ENCODE results near the gene WFDC2. TPM values are rescaled to one million over a fixed set of nuclear protein-coding genes. Genes with fewer than 3 reads are reported as not detected.

The WFDC2 gene
- polyA plus RNA-seq, 4 donors, result 1.8 to 7.8 (median 3.9) TPM

DNA sequence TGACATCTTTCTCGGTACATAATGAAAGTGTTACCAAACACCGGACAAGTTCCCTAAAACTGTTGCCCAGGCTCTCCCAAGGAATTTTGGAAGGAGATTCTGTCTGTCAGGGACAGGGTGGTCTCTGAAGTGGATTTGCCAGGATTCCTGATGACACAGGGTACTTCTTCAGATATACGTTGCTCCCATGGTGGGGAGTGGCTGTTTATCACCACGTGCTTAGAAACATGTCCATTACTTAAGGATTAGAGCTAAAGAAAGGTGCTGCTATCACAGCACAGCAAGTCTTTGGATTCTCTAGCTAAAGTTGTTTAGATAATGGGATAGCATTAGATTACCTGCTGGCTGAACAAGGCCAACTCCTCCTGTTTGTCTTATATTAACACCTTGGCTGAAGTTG, 39.5 kb downstream of the WFDC2 start:
- no peak overlapping the region for H3K4me3 ChIP-seq (ENCODE audit: low read depth in 1 of 3, low read length in 3 of 3)
- no peaks in the 10 kb centered on the region for H3K4me1 ChIP-seq (ENCODE audit: control insufficient read depth in 3 of 3, insufficient read depth in 2 of 3, low read depth in 1 of 3, low read length in 2 of 3)
- no peak overlapping the region for H3K27ac ChIP-seq (ENCODE audit: low read depth in 1 of 3, low read length in 2 of 3)
- DNase-seq (no peak), FAIRE-seq (no peak)
- peaks cover 0 to 3% of the 10 kb centered on the region in 2 donors for H3K9me3 ChIP-seq (ENCODE audit: control insufficient read depth in 2 of 2, insufficient read depth in 1 of 2, low read depth in 1 of 2, low read length in 1 of 2)
- H3K36me3 ChIP-seq (ENCODE audit: control insufficient read depth in 3 of 3, insufficient read depth in 2 of 3, low read depth in 1 of 3, low read length in 3 of 3), result no peaks in the 10 kb centered on the region
- H3K27me3 ChIP-seq (ENCODE audit: control insufficient read depth in 3 of 3, insufficient read depth in 3 of 3, low read length in 3 of 3), result peaks cover 0 to 2% (median 0%) of the 10 kb centered on the region in 3 donors
- 68 to 73% (median 69%) methylated on average over 4 of the region's 4 CpGs for WGBS, 3 donors

- FAIRE-seq (no peak), DNase-seq (no peak)
- H3K27me3 ChIP-seq (ENCODE audit: control insufficient read depth in 3 of 3, insufficient read depth in 3 of 3, low read length in 3 of 3), result no peaks in the 10 kb centered on the region
- H3K9me3 ChIP-seq (ENCODE audit: control insufficient read depth in 2 of 2, insufficient read depth in 1 of 2, low read depth in 1 of 2, low read length in 1 of 2), result peaks cover 0 to 3% of the 10 kb centered on the region in 2 donors
- WGBS, 3 donors, result 77 to 86% (median 81%) methylated on average over 5 of the region's 5 CpGs
- no peaks in the 10 kb centered on the region for H3K36me3 ChIP-seq (ENCODE audit: control insufficient read depth in 3 of 3, insufficient read depth in 2 of 3, low read depth in 1 of 3, low read length in 3 of 3)
- no peak overlapping the region for H3K27ac ChIP-seq (ENCODE audit: low read depth in 1 of 3, low read length in 2 of 3)
- no peak overlapping the region for H3K4me3 ChIP-seq (ENCODE audit: low read depth in 1 of 3, low read length in 3 of 3)
- no peaks in the 10 kb centered on the region for H3K4me1 ChIP-seq (ENCODE audit: control insufficient read depth in 3 of 3, insufficient read depth in 2 of 3, low read depth in 1 of 3, low read length in 2 of 3)
These were observed 40.8 kb downstream of the WFDC2 start for GRCh38 chr20:45510242-45510862.

- 69 to 70% (median 70%) methylated on average over 5 of the region's 5 CpGs for WGBS, 3 donors
These were observed 45.8 kb downstream of the WFDC2 start, which contains the start of gene SPINT3 for GRCh38 chr20:45515147-45515913. Gene SPINT3, minus strand, starts transcription at chr20:45515622. Its CDS starts 14 bp downstream, at chr20:45515608.

GRCh38 chr20:45518282-45518681, 48.7 kb downstream of the WFDC2 start:
- no peaks in the 10 kb centered on the region for H3K9me3 ChIP-seq (ENCODE audit: control insufficient read depth in 2 of 2, insufficient read depth in 1 of 2, low read depth in 1 of 2, low read length in 1 of 2)
- peak in 1 of 2 donors; percentile 44 for DNase-seq
- no peaks in the 10 kb centered on the region for H3K4me1 ChIP-seq (ENCODE audit: control insufficient read depth in 3 of 3, insufficient read depth in 2 of 3, low read depth in 1 of 3, low read length in 2 of 3)
- no peak overlapping the region for H3K27ac ChIP-seq (ENCODE audit: low read depth in 1 of 3, low read length in 2 of 3)
- H3K27me3 ChIP-seq (ENCODE audit: control insufficient read depth in 3 of 3, insufficient read depth in 3 of 3, low read length in 3 of 3), result peaks cover 0 to 2% (median 0%) of the 10 kb centered on the region in 3 donors
- H3K36me3 ChIP-seq (ENCODE audit: control insufficient read depth in 3 of 3, insufficient read depth in 2 of 3, low read depth in 1 of 3, low read length in 3 of 3), result no peaks in the 10 kb centered on the region
- FAIRE-seq, result no peak
- no peak overlapping the region for H3K4me3 ChIP-seq (ENCODE audit: low read depth in 1 of 3, low read length in 3 of 3)
- WGBS, 3 donors, result 6 to 44% (median 33%) methylated on average over 2 of the region's 2 CpGs

More at GRCh38 chr20:45515147-45515913, 45.8 kb downstream of the WFDC2 start, which contains the start of gene SPINT3:
- DNase-seq, result no peak
- Histone ChIP-seq H3K4me1 (ENCODE audit: control insufficient read depth in 3 of 3, insufficient read depth in 2 of 3, low read depth in 1 of 3, low read length in 2 of 3) (no peaks in the 10 kb centered on the region), H3K27ac (ENCODE audit: low read depth in 1 of 3, low read length in 2 of 3) (no peak within 1 kb of the TSS), H3K9me3 (ENCODE audit: control insufficient read depth in 2 of 2, insufficient read depth in 1 of 2, low read depth in 1 of 2, low read length in 1 of 2) (no peaks in the 10 kb centered on the region), H3K27me3 (ENCODE audit: control insufficient read depth in 3 of 3, insufficient read depth in 3 of 3, low read length in 3 of 3) (no peaks in the 10 kb centered on the region), H3K36me3 (ENCODE audit: control insufficient read depth in 3 of 3, insufficient read depth in 2 of 3, low read depth in 1 of 3, low read length in 3 of 3) (no peaks in the 10 kb centered on the region), H3K4me3 (ENCODE audit: low read depth in 1 of 3, low read length in 3 of 3) (no peak within 1 kb of the TSS)
- no peak for FAIRE-seq

- FAIRE-seq (no peak), DNase-seq (no peak)
- no peaks in the 10 kb centered on the region for H3K4me1 ChIP-seq (ENCODE audit: control insufficient read depth in 3 of 3, insufficient read depth in 2 of 3, low read depth in 1 of 3, low read length in 2 of 3)
- no peaks in the 10 kb centered on the region for H3K36me3 ChIP-seq (ENCODE audit: control insufficient read depth in 3 of 3, insufficient read depth in 2 of 3, low read depth in 1 of 3, low read length in 3 of 3)
- no peak overlapping the region for H3K27ac ChIP-seq (ENCODE audit: low read depth in 1 of 3, low read length in 2 of 3)
- H3K4me3 ChIP-seq (ENCODE audit: low read depth in 1 of 3, low read length in 3 of 3), result no peak overlapping the region
- WGBS, 3 donors, result 69 to 79% (median 73%) methylated on average over 1 of the region's 1 CpG
- H3K9me3 ChIP-seq (ENCODE audit: control insufficient read depth in 2 of 2, insufficient read depth in 1 of 2, low read depth in 1 of 2, low read length in 1 of 2), result no peaks in the 10 kb centered on the region
- H3K27me3 ChIP-seq (ENCODE audit: control insufficient read depth in 3 of 3, insufficient read depth in 3 of 3, low read length in 3 of 3), result peaks cover 0 to 12% (median 0%) of the 10 kb centered on the region in 3 donors
These were observed 54.3 kb downstream of the WFDC2 start for GRCh38 chr20:45523821-45524220.

- no peak overlapping the region for H3K27ac ChIP-seq (ENCODE audit: low read depth in 1 of 3, low read length in 2 of 3)
- peaks cover 0 to 12% (median 0%) of the 10 kb centered on the region in 3 donors for H3K27me3 ChIP-seq (ENCODE audit: control insufficient read depth in 3 of 3, insufficient read depth in 3 of 3, low read length in 3 of 3)
- H3K4me3 ChIP-seq (ENCODE audit: low read depth in 1 of 3, low read length in 3 of 3), result no peak overlapping the region
- H3K9me3 ChIP-seq (ENCODE audit: control insufficient read depth in 2 of 2, insufficient read depth in 1 of 2, low read depth in 1 of 2, low read length in 1 of 2), result no peaks in the 10 kb centered on the region
- FAIRE-seq (no peak), DNase-seq (no peak)
- H3K4me1 ChIP-seq (ENCODE audit: control insufficient read depth in 3 of 3, insufficient read depth in 2 of 3, low read depth in 1 of 3, low read length in 2 of 3), result no peaks in the 10 kb centered on the region
- WGBS, 3 donors, result 70 to 72% (median 70%) methylated on average over 4 of the region's 4 CpGs
- no peaks in the 10 kb centered on the region for H3K36me3 ChIP-seq (ENCODE audit: control insufficient read depth in 3 of 3, insufficient read depth in 2 of 3, low read depth in 1 of 3, low read length in 3 of 3)
These were observed 57.7 kb downstream of the WFDC2 start for GRCh38 chr20:45527294-45527693.

Other genes with a start within 250 kb of the WFDC2 start
- gene SEMG2, start 248.4 kb upstream of the WFDC2 start, polyA plus RNA-seq, result not detected
- gene SLPI, start 215.2 kb upstream of the WFDC2 start, polyA plus RNA-seq, result 10 to 100 TPM in 3 of 4 donors, not detected in 1; 11.2 to 87.6 (median 47.7) TPM
- 1 to 10 TPM in 1 of 4 donors, under 1 TPM in 1, not detected in 2; 0.04 to 1.4 TPM for gene RBPJL, start 162.9 kb upstream of the WFDC2 start, polyA plus RNA-seq
- gene MATN4, start 161.5 kb upstream of the WFDC2 start, polyA plus RNA-seq, result under 1 TPM in 1 of 4 donors, not detected in 3; 0.07 TPM
- gene SDC4, start 121.3 kb upstream of the WFDC2 start, polyA plus RNA-seq, result 10 to 100 TPM; 14.3 to 95.8 (median 23.5) TPM
- gene SYS1, start 106.6 kb upstream of the WFDC2 start, polyA plus RNA-seq, result 10 to 100 TPM; 13.6 to 40.3 (median 26.9) TPM
- gene TP53TG5, start 91.4 kb upstream of the WFDC2 start, polyA plus RNA-seq, result under 1 TPM in 2 of 4 donors, not detected in 2; 0.19 to 0.84 TPM
- gene DBNDD2, start 61.5 kb upstream of the WFDC2 start, polyA plus RNA-seq, result 100 to 1,000 TPM in 2 of 4 donors, 10 to 100 TPM in 2; 46.1 to 114 (median 101) TPM
- gene PIGT, start 53.6 kb upstream of the WFDC2 start, polyA plus RNA-seq, result 100 to 1,000 TPM in 1 of 4 donors, 10 to 100 TPM in 3; 49.7 to 119 (median 68.1) TPM
- gene SPINT3, start 45.9 kb downstream of the WFDC2 start, polyA plus RNA-seq, result not detected
- gene WFDC6, start 69.7 kb downstream of the WFDC2 start, polyA plus RNA-seq, result not detected
- not detected for gene EPPIN, start 77.6 kb downstream of the WFDC2 start, polyA plus RNA-seq
- gene WFDC8, start 109.5 kb downstream of the WFDC2 start, polyA plus RNA-seq, result not detected
- not detected for gene WFDC10A, start 160.0 kb downstream of the WFDC2 start, polyA plus RNA-seq
- not detected for gene WFDC9, start 161.5 kb downstream of the WFDC2 start, polyA plus RNA-seq
- gene WFDC11, start 200.5 kb downstream of the WFDC2 start, polyA plus RNA-seq, result not detected
- gene WFDC13, start 232.3 kb downstream of the WFDC2 start, polyA plus RNA-seq, result under 1 TPM in 1 of 4 donors, not detected in 3; 0.04 TPM
- under 1 TPM in 1 of 4 donors, not detected in 3; 0.16 TPM for gene WFDC10B, start 235.3 kb downstream of the WFDC2 start, polyA plus RNA-seq

Data from small intestine (tissue), 7 donors.